ENCODE data around the gene EXD3. TPM values are rescaled to one million over a fixed set of nuclear protein-coding genes. Genes with fewer than 3 reads are reported as not detected.

The EXD3 gene
- total RNA-seq, 1 donor from 2014 or later = 12.6 TPM

DNA sequence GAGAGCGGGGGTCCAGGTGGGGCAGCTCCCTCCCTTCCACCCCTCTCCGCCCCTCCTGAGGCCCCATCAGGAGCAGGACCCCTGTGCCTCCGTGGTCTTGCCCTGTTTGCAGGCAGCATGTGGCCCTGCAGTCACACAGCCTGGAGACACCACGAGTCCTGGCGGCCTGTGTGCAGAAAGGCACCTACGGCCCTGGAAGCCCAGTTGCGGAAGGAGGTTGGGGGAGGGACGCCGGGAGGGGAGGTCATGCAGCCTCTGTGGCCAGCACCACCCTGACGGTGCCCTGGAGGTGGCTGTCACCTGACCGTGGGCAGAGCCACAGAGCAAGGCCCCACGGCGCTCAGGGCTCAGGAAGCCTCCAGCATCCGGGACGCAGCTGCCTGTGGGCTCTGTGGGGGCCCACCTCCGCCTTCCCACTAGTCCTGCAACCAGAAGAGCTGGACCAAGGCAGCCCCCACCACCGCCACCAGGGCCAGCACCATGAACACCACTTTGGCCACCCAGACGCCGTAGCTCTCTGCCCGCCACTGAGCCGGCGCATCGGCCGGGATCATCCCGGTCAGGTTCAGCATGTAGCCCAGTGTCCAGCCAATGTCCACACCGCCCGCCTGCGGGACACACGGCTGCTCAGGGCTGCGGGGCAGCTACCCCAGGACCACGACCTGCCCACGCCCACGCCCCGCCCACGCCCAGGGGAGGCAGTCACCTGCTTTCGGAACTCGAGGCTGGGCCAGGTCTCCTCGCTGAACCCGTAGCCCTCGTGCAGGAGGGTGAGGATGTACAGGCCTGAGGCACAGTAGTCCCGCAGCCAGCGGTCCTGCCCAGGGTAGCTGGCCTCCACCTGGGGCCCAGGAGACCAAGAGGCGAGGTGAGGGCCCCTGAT, 11.8 kb upstream of the EXD3 start:
- DNase-seq (ENCODE audit: low spot score in 2 of 2) (no peak), FAIRE-seq (no peak)

- DNase-seq (ENCODE audit: low spot score in 2 of 2) (no peak), FAIRE-seq (no peak)
Measured at GRCh38 chr9:137433916-137434431, 11.0 kb upstream of the EXD3 start.

GRCh38 chr9:137433349-137433915, 10.5 kb upstream of the EXD3 start:
- DNase-seq (ENCODE audit: low spot score in 2 of 2) (no peak), FAIRE-seq (no peak)

DNA sequence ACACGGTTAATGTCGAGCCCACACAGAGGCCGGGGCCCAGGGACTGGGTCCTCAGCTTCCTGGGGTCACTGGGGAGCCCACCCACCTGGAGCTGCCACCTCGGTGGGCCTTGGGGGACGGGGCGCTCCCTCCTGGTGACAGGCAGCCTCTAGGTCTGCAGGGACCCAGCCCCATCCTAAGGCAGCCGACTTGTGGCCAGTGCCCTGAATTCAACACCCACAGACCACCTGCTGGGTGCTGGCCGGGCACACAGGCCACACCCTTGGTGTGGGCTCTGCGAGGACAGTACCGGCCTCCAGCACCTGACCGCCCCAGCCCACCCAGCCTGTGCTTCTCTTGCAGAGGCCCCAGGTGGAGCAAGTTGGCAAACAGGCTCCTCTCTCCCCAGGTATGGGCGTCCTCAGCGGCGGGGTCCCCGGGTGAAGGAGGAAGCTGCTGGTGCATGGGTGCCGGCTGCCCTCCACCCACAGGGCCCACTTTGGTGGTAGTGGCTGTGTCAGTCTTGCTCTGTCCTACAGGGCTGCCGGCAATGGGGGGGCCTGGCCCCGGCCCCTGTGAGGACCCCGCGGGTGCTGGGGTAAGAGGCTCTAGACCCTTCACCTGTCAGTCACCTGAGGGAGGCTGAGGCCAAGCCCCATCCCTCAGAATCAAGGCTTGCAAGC, 9.9 kb upstream of the EXD3 start:
- DNase-seq (ENCODE audit: low spot score in 2 of 2) (no peak), FAIRE-seq (no peak)

- DNase-seq (ENCODE audit: low spot score in 2 of 2) (no peak), FAIRE-seq (no peak)
Measured at GRCh38 chr9:137431416-137431931, 8.5 kb upstream of the EXD3 start.

- FAIRE-seq = no peak
- no peak for DNase-seq (ENCODE audit: low spot score in 2 of 2)
Measured at GRCh38 chr9:137430723-137431415, 7.9 kb upstream of the EXD3 start.

- DNase-seq (ENCODE audit: low spot score in 2 of 2) = no peak
- FAIRE-seq = no peak
Measured at GRCh38 chr9:137429974-137430722, 7.2 kb upstream of the EXD3 start.

DNA sequence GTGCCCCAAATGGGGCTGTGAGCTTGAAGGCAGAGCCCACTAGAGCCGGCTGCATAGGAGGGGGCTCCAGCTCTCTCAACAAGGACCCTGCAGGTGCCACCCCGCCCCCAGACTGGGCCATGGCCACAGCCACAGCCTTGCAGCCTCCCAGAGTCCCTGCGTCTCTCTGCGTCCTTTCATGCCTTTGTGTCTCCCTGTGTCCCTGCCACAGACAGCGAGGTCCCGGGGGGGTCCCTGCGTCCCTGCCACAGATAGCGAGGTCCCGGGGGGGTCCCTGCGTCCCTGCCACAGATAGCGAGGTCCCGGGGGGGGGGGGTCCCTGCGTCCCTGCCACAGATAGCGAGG, 6.6 kb upstream of the EXD3 start:
- DNase-seq (ENCODE audit: low spot score in 2 of 2) (no peak), FAIRE-seq (no peak)

DNA sequence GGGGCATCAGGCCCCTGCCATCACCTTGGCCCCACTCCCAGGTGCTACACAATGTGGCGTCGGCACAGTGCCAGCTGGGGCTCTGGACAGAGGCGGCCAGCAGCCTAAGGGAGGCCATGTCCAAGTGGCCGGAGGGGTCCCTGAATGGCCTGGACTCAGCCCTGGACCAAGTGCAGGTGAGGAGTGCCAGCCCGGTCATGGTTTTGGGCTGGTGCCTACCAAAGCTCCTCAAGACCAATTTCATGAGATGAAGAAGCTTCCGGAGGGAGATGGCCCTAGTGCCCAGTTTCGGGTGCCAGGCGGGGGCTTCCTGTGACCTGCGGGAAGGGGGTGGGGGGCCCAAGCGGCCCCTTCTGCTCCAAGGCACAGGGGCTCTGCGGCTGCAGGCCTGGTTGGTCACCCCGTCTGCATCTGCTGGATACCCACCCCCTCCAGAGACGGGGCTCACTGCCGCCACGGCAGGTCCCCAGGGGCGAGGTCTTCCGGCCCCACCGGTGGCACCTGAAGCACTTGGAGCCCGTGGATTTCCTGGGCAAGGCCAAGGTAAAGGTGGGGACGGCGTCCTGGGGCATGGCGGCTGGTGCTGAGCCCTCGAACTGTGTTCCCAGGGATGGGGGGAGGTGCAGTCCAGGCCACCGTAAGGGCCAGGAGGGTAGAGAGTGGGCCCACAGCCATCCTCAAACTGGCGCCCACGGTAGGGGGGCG, 6.0 kb upstream of the EXD3 start:
- DNase-seq (ENCODE audit: low spot score in 2 of 2) (no peak), FAIRE-seq (no peak)

DNA sequence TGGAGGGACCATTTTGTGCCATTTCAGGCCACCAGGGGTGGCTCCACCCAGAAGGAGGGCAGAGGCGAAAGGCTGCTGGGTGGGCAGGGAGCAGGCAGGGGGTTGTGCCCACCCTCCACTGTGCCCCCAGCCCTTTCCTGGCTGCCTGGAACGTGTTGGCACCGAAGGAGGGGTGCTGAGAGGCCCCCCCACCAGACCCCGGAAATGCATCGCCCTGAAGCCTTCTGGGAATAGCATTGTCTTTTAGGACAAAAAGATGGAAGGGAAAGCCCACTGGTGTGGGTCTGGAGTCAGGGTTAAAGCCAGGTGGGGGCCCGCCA, 5.3 kb upstream of the EXD3 start:
- no peak for DNase-seq (ENCODE audit: low spot score in 2 of 2)
- no peak for FAIRE-seq

GRCh38 chr9:137427454-137428310, 4.7 kb upstream of the EXD3 start:
- no peak for FAIRE-seq
- no peak for DNase-seq (ENCODE audit: low spot score in 2 of 2)

DNA sequence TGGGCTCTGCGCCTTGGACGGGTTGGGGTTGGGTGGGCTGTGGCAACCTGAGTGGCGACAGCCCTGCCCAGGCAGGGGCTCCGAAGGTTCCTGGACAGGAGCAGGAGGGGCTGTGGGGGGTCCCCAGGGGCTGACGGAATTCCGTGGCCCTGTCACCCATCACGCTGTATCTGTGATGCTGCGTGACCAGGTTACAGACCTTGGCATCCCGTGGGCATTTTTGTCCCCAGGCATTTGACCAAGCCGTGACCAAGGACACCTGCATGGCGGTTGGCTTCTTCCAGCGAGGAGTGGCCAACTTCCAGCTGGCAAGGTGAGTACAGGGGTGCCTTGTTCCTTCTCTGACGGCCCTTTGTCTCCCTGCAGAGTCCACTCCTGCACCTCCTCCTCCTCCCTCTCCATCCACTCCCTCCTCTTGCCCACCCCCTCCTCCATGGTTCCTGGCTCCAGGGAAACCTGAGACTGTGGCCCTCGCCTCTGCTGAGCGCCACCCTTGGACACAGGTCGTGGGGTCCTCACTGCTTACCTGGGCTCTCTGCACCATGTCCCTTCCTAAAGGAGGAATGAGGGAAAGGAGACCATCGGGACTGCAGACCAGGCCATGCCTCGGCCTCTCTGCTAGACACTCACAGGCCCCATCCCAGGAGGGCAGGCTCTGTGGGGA, 3.2 kb upstream of the EXD3 start:
- FAIRE-seq = no peak
- no peak for DNase-seq (ENCODE audit: low spot score in 2 of 2)

- FAIRE-seq = no peak
- no peak for DNase-seq (ENCODE audit: low spot score in 2 of 2)
Measured at GRCh38 chr9:137423514-137424291, 741 bp upstream of the EXD3 start.

DNA sequence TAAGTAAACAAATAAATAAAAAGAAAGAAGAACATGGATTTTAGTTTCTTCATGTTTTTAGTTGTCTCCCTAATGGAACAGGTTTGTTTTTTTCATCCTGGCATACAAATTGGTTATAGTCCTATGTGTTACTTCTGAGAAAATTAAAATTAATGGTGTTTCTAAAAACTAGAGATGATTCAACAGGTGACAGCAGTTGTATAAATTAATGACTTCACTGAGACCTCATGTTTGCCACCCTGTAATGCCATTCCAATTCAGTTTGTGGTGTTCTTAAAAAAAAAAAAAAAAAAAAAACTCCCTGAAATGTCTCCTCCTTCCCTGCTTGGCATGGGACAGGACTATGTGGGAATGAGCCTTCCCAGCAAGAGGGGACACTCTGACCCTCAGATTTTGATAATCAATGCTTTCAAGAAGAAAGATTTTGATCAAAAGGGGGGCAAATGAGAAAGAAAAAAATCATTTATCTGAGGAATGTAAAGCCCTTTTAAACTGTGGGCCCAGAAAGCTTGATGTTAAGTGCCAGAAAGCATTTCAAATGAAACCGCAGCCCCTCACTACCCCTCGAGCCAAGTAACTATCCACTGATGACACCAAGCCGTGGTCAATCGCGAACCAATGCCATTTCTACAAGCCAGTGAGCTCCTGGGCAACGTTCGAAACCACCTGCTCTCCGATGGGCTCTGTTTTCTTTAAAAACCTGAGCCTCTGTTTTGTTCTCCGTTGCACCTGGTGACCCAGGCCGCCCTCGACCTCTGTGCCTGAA, 941 bp downstream of the EXD3 start:
- no peak for FAIRE-seq
- no peak for DNase-seq (ENCODE audit: low spot score in 2 of 2)

DNA sequence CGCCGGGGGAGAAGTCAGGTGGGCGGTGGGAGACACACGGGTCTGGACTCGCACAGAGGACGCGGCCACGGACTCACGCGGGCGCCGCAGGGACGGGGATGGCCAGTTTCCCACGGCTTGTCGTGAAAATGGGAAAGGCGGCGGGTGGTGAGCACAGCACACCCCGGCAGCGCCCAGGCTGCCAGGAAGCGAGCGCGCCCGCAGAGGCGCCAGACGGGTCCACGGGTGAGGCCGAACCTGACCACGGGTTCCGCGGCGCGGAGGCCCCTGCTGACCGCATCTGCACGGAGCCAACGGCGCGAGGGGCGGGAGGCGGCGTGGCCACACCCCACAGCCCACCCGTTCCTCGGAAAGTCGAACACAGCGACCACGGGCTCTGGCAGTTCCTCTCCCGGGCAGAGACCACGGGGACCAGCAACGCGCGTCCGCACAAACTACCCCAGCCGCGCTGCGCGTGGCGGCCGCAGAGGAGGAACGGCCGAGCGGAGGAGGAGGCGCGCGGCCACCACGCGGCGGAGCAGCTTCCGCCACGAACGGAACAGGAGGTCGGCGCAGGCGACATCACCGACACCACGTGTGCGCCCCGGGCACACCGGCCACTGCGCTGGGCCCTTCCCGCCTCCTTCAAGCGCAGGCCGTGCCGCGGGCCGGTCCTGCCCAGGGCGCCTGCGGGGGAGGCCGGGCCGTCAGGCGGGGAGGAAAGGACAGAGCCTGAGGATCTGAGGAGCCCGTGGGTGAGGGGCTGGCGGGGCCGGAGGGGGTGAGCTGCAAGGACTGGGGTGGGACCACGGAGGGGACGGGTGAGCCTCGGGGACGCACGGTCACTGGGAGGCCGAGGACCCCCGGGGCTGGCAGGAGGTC, 5.6 kb downstream of the EXD3 start:
- FAIRE-seq = no peak
- DNase-seq (ENCODE audit: low spot score in 2 of 2) = no peak
